ENCODE measurements around the gene IQUB. TPM values are rescaled to one million over a fixed set of nuclear protein-coding genes. Genes with fewer than 3 reads are reported as not detected.
A peak's percentile ranks its signal among the peaks of the same experiment; 100 is the strongest.
"Not testable (repeated sequence)": the region's sequence is repeated elsewhere in the genome, so short reads cannot be mapped to it uniquely, and the experiment has no call there.

IQUB gene
- total RNA-seq, 1 experiment from 2014 or later = 0.04 TPM

DNA sequence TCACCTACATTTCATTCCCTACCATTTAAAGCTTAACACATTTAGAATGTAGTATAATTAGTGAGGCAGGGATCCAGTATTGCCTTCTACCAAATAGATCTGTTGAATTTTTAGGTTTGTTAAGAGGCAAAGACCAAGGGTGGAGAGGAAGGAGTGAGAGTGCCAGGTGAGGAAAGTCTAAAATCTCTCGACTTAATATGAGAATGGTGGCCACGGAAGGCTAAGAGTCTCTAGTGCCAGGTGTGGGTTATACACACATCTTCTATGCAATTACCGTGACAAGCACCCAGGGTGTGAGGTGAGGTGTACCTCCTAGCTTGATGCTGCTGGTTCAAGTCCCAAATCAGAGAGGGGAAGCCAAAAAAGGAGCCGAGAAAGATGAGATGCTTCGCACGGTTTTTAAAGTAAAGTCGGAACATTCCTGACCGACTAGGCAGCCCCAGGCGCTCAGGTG lies 439 bp downstream of the IQUB start:
- H3K36me3 ChIP-seq (ENCODE audit: low read depth, low read length) = no peaks in the 10 kb centered on the region
- no peak overlapping the region for H3K9ac ChIP-seq (ENCODE audit: low read length)
- intact Hi-C loops (cut with micrococcal nuclease) = no loop called here
- DNase-seq = no peak
- peak overlapping the region; percentile 73 for H3K4me3 ChIP-seq (ENCODE audit: low read length)
- no peak; the same call in none of the 2 replicates for ATAC-seq
- H3K27me3 ChIP-seq (ENCODE audit: low read length) = peaks cover 17% of the 10 kb centered on the region
- no peaks in the 10 kb centered on the region for H3K9me3 ChIP-seq (ENCODE audit: low read length)
- H3K4me1 ChIP-seq (ENCODE audit: insufficient read depth, low read length) = peaks cover 23% of the 10 kb centered on the region
- H3K9me2 ChIP-seq (replicated peaks; ENCODE audit: low read length) = no peaks in the 10 kb centered on the region
- no peak overlapping the region for H3K27ac ChIP-seq (ENCODE audit: low read length)
- peak overlapping the region; percentile 86 for H3K4me2 ChIP-seq (ENCODE audit: low read length)
- TF ChIP-seq EZH2phosphoT487 (IDR thresholded peaks at IDR 0.05; ENCODE audit: borderline replicate concordance, low read length) = no peak
- no peak for TF ChIP-seq EZH2 (IDR thresholded peaks at IDR 0.05; ENCODE audit: low read length, unreplicated experiment)
- TF ChIP-seq, protein P1, sequence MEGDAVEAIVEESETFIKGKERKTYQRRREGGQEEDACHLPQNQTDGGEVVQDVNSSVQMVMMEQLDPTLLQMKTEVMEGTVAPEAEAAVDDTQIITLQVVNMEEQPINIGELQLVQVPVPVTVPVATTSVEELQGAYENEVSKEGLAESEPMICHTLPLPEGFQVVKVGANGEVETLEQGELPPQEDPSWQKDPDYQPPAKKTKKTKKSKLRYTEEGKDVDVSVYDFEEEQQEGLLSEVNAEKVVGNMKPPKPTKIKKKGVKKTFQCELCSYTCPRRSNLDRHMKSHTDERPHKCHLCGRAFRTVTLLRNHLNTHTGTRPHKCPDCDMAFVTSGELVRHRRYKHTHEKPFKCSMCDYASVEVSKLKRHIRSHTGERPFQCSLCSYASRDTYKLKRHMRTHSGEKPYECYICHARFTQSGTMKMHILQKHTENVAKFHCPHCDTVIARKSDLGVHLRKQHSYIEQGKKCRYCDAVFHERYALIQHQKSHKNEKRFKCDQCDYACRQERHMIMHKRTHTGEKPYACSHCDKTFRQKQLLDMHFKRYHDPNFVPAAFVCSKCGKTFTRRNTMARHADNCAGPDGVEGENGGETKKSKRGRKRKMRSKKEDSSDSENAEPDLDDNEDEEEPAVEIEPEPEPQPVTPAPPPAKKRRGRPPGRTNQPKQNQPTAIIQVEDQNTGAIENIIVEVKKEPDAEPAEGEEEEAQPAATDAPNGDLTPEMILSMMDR (conservative IDR thresholded peaks at IDR 0.05; ENCODE audit: low read depth, low read length) = no peak
- no peaks in the 10 kb centered on the region for H4K20me1 ChIP-seq (ENCODE audit: low read length)
- peak overlapping the region; percentile 95 for H2AFZ ChIP-seq (ENCODE audit: low read length)
- ChIA-PET CTCF (interaction anchor here (1.0 to 2.5 kb wide), 2 partner anchors 24 to 40 kb away, joined by 4 to 22 read pairs; partner anchors contain the start of gene NDUFA5), POLR2A (ENCODE audit: unreplicated experiment) (interaction anchor here (0.6 kb wide), 1 partner anchor 40 kb away, joined by 7 read pairs; no protein-coding TSS in a partner anchor)
- BruUV-seq (replicated peaks) = no TSS peak
- H3F3A ChIP-seq (ENCODE audit: low read length, unreplicated experiment) = no peaks in the 10 kb centered on the region
- no peaks in the 10 kb centered on the region for H3K79me2 ChIP-seq (ENCODE audit: low read length)

DNA sequence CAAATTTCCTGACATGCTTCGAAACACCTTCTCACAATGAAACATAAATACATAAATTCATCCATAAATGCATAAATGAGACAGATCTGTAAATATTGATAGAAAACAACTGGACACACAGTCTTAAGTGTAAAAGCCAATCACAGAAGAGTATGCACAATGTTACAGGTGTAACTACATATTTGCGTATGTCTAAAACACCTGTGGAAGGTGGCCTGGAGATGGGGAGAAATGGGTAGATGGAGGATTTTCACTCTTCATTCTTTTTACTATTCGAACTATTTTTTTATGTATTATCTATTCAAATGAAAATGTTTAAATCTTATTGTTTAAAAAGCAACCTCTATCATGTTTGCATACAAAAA lies 860 bp downstream of the IQUB start:
- no peaks in the 10 kb centered on the region for H3F3A ChIP-seq (ENCODE audit: low read length, unreplicated experiment)
- intact Hi-C loops (cut with micrococcal nuclease) = no loop called here
- no TSS peak for BruUV-seq (replicated peaks)
- no peak overlapping the region for H3K9ac ChIP-seq (ENCODE audit: low read length)
- H3K27me3 ChIP-seq (ENCODE audit: low read length) = peaks cover 17% of the 10 kb centered on the region
- H3K4me1 ChIP-seq (ENCODE audit: insufficient read depth, low read length) = peaks cover 19% of the 10 kb centered on the region
- DNase-seq (no peak), ATAC-seq (no peak)
- no peaks in the 10 kb centered on the region for H3K9me3 ChIP-seq (ENCODE audit: low read length)
- H3K4me3 ChIP-seq (ENCODE audit: low read length) = peak overlapping the region; percentile 73; the same call in 1 of the 2 replicates
- ChIA-PET CTCF (interaction anchor here (2.5 kb wide), 1 partner anchor 39 kb away, joined by 22 read pairs; no protein-coding TSS in a partner anchor), POLR2A (ENCODE audit: unreplicated experiment) (no interaction called here)
- TF ChIP-seq, protein P1 (conservative IDR thresholded peaks at IDR 0.05; ENCODE audit: low read depth, low read length) = no peak
- no peak for TF ChIP-seq EZH2 (IDR thresholded peaks at IDR 0.05; ENCODE audit: low read length, unreplicated experiment)
- no peak for TF ChIP-seq EZH2phosphoT487 (IDR thresholded peaks at IDR 0.05; ENCODE audit: borderline replicate concordance, low read length)
- no peak overlapping the region for H3K27ac ChIP-seq (ENCODE audit: low read length)
- no peaks in the 10 kb centered on the region for H4K20me1 ChIP-seq (ENCODE audit: low read length)
- H3K4me2 ChIP-seq (ENCODE audit: low read length) = peak overlapping the region; percentile 86
- H3K9me2 ChIP-seq (replicated peaks; ENCODE audit: low read length) = no peaks in the 10 kb centered on the region
- no peak overlapping the region for H2AFZ ChIP-seq (ENCODE audit: low read length)
- no peaks in the 10 kb centered on the region for H3K36me3 ChIP-seq (ENCODE audit: low read depth, low read length)
- H3K79me2 ChIP-seq (ENCODE audit: low read length) = no peaks in the 10 kb centered on the region

DNA sequence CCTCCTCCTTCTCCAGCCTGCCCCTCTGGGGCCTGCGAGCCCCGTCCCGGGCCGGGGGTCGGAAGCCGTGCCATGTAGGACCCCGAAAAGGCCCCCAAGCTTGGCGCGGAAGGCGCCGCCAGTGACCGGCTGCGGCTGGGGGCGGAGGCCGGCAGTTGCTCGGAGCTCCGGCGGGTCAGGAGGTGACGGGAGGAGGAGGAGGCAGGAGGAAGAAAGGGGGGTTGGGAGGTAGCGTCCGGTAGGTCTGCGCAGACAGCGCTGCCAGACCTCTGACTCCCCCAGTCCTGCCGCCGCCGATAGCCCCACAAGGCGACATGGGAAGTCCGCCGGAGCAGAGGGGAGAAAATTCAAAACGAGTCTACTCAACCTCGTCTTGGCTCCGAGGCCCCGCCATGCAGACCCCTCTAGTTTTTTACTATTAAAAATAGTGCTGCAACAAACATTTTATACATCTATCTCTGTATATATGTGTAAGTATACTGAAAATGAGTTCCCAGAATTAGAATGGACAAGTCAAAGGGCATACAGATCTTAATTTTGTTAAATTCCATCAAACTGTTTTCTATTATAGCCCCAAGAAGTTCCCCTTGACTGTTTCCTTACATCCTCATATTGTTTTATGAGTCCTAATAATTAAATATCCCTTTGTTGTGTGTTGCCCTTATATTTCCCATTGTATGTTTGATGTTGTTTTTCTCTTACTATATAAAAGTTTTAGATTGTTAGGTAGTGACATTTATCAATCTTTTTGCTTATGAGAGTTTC lies 1.4 kb downstream of the IQUB start:
- CTCF ChIA-PET = interaction anchor here (2.5 kb wide), 1 partner anchor 39 kb away, joined by 22 read pairs; no protein-coding TSS in a partner anchor
- H3K9me2 ChIP-seq (replicated peaks; ENCODE audit: low read length); intact Hi-C loops (cut with micrococcal nuclease); ATAC-seq; H3K79me2 ChIP-seq (ENCODE audit: low read length); H3K36me3 ChIP-seq (ENCODE audit: low read depth, low read length); POLR2A ChIA-PET (ENCODE audit: unreplicated experiment); H3F3A ChIP-seq (ENCODE audit: low read length, unreplicated experiment); H3K9me3 ChIP-seq (ENCODE audit: low read length); H3K9ac ChIP-seq (ENCODE audit: low read length); H3K27ac ChIP-seq (ENCODE audit: low read length); H4K20me1 ChIP-seq (ENCODE audit: low read length); DNase-seq: not testable (repeated sequence)
- peak overlapping the region; percentile 53 for H3K4me2 ChIP-seq (ENCODE audit: low read length)
- 0 out of 2 replicates have a peak overlapping the region, but pooled peaks have one; percentile 38 for H2AFZ ChIP-seq (ENCODE audit: low read length)
- BruUV-seq (replicated peaks) = TSS peak; percentile 29
- peak; percentile 69 for TF ChIP-seq EZH2 (IDR thresholded peaks at IDR 0.05; ENCODE audit: low read length, unreplicated experiment)
- peaks cover 17% of the 10 kb centered on the region for H3K27me3 ChIP-seq (ENCODE audit: low read length)
- peak overlapping the region; percentile 50 for H3K4me3 ChIP-seq (ENCODE audit: low read length)
- peaks cover 16% of the 10 kb centered on the region; the same call in 1 of the 2 replicates for H3K4me1 ChIP-seq (ENCODE audit: insufficient read depth, low read length)

Data from PC-3 (cell line).